Sigmoid colon (tissue), 4 donors: ENCODE data around the gene PRKCZ.

Source experiments
- EP300 ChIP-seq, 4 donors: sonication (generic); formaldehyde crosslinking; IDR thresholded peaks; one replicate each; pipeline ENCODE4 v1.6.1; 2017; ENCODE audit warnings: antibody characterized with exemption in 4 of 4
- POLR2A ChIP-seq, 2 donors: fragments of 450-650 bp; IDR thresholded peaks; one replicate each; pipeline ENCODE4 v1.6.1; 2016; ENCODE audit warnings: antibody characterized with exemption in 2 of 2, mild to moderate bottlenecking in 2 of 2, moderate library complexity in 2 of 2
- POLR2AphosphoS5 ChIP-seq, 4 donors: sonication (generic); formaldehyde crosslinking; IDR thresholded peaks; one replicate each; pipeline ENCODE4 v1.6.1; 2017; ENCODE audit warnings: antibody characterized with exemption in 4 of 4
- TF ChIP-seq, protein P1 (sequence below), 4 experiments: fragments of 450-650 bp in 3 of 4; fragments of 200-600 bp in 1 of 4; IDR thresholded peaks; one replicate each; pipeline ENCODE4 v1.5.1; 2016 to 2019; ENCODE audit warnings: antibody characterized with exemption in 4 of 4, mild to moderate bottlenecking in 3 of 4, moderate library complexity in 2 of 4

DNA sequence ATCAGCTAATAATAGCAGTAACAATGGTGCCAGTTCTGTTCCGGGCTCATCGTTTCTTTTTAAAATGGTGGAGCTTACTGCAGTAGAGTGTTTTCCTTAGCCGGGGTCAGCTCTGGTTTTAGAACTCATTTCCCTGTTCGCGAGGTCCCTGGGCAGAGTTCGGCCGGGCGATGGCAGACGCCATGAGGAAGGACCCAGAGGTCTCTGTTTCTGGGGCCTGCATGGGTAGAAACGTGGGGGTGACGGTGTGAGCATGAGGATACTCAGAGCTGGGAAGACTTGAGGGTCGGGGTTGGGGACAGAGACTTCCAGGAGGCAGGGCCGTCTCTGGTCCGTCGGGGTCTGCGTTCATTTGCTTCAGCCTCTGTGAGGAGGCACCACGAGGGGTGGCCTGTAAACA, 38.8 kb downstream of the PRKCZ start:
- TF ChIP-seq POLR2A (IDR thresholded peaks at IDR 0.05) = no peak
- TF ChIP-seq, protein P1, sequence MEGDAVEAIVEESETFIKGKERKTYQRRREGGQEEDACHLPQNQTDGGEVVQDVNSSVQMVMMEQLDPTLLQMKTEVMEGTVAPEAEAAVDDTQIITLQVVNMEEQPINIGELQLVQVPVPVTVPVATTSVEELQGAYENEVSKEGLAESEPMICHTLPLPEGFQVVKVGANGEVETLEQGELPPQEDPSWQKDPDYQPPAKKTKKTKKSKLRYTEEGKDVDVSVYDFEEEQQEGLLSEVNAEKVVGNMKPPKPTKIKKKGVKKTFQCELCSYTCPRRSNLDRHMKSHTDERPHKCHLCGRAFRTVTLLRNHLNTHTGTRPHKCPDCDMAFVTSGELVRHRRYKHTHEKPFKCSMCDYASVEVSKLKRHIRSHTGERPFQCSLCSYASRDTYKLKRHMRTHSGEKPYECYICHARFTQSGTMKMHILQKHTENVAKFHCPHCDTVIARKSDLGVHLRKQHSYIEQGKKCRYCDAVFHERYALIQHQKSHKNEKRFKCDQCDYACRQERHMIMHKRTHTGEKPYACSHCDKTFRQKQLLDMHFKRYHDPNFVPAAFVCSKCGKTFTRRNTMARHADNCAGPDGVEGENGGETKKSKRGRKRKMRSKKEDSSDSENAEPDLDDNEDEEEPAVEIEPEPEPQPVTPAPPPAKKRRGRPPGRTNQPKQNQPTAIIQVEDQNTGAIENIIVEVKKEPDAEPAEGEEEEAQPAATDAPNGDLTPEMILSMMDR (IDR thresholded peaks at IDR 0.05) = no peak
- TF ChIP-seq EP300 (IDR thresholded peaks at IDR 0.05) = no peak
- no peak for TF ChIP-seq POLR2AphosphoS5 (IDR thresholded peaks at IDR 0.05)
